Posterior cingulate gyrus (tissue), 11 donors: Measurements from ENCODE around the gene SENP7.
"Not testable (repeated sequence)": the region's sequence is repeated elsewhere in the genome, so short reads cannot be mapped to it uniquely, and the experiment has no call there.

Source experiments
- DNase-seq, 10 donors: peaks; one replicate each; pipeline versions ENCODE4 v3.0.0 to v3.0.0-alpha.2; 2020 to 2021; ENCODE audit warnings: mixed read lengths in 3 of 10
- intact Hi-C: fragments of 100-400 bp; cut with DNase I; formaldehyde crosslinking; loops from one replicate; pipeline ENCODE4 v1.15.1; 2023

The SENP7 gene, protein sequence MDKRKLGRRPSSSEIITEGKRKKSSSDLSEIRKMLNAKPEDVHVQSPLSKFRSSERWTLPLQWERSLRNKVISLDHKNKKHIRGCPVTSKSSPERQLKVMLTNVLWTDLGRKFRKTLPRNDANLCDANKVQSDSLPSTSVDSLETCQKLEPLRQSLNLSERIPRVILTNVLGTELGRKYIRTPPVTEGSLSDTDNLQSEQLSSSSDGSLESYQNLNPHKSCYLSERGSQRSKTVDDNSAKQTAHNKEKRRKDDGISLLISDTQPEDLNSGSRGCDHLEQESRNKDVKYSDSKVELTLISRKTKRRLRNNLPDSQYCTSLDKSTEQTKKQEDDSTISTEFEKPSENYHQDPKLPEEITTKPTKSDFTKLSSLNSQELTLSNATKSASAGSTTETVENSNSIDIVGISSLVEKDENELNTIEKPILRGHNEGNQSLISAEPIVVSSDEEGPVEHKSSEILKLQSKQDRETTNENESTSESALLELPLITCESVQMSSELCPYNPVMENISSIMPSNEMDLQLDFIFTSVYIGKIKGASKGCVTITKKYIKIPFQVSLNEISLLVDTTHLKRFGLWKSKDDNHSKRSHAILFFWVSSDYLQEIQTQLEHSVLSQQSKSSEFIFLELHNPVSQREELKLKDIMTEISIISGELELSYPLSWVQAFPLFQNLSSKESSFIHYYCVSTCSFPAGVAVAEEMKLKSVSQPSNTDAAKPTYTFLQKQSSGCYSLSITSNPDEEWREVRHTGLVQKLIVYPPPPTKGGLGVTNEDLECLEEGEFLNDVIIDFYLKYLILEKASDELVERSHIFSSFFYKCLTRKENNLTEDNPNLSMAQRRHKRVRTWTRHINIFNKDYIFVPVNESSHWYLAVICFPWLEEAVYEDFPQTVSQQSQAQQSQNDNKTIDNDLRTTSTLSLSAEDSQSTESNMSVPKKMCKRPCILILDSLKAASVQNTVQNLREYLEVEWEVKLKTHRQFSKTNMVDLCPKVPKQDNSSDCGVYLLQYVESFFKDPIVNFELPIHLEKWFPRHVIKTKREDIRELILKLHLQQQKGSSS

DNA sequence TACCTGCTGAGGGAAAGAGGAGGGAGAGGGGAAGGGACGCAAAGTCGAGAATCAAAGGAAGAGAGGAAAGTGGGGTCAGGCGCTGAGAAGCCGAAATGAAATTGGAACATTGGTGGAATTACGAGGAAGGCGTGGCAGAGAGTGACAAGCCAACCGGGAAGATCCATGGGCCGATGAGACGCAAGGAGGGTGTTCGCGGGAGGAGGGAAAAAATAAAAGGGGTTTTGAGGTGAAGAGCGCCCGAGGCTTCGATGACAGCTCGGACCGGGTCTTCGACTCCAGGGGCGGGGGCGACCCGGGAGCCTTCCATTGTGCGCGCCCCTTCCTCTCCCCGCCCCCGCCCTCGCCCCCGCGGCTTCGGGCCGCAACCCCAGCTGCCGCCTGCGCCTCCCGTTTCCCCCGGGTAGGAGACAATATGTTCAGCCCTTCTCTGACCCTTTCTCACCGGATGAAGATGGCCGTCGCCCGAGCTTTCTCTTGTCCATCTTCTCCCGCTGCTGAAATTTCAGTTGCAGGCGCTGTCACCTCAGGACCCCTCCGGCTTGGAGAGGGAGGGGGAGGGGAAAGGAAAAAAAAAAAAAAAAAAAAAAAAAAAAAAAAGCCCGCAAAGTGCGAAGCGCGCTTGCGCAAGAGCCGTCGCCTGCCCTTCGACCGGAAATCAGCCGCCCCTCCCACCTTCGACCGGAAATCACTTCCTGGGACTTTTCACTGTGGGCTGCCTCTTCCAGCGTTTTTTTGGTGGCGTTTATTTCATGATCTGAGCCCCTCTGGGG is at the start of gene SENP7:
SENP7 (minus strand) TSS at position 567 of the 773 bp plus-strand sequence; CDS start at position 485, 82 bp downstream.
- intact Hi-C loops: loop anchor here (2.0 to 5.0 kb wide), 2 partner anchors 48 to 59 kb away; partner anchors contain the start of genes PCNP and TRMT10C
- peak; percentile 62 to 95 (median 78) for DNase-seq

GRCh38 chr3:101561630-101562328 is 48.8 kb upstream of the SENP7 start, which contains the start of gene TRMT10C:
Gene TRMT10C, plus strand, starts transcription at chr3:101561868. Its CDS starts 2,914 bp downstream, at chr3:101564782.
- intact Hi-C loops: loop anchor here (1.0 to 2.0 kb wide), 2 partner anchors 13 to 49 kb away; partner anchors contain the start of genes PCNP and SENP7
- DNase-seq: peak; percentile 89 to 99 (median 94)

DNA sequence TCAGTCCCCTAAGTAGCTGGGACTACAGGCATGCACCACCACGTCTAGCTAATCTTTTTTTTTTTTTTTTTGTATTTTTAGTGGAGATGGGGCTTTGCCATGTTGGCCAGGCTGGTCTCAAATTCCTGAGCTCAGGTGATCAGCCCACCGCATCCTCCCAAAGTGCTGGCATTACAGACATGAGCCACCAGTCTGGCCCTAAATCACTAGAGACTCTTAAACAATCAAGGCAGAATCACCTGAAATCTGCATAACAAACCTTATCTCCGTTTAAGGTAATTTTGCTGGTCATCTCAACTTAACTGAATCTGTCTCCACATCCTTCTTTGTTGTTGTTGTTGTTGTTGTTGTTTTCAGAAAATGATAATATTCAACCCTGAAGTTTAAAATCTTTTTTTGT is 43.1 kb upstream of the SENP7 start:
- DNase-seq: no peak
- intact Hi-C loops: no loop called here

DNA sequence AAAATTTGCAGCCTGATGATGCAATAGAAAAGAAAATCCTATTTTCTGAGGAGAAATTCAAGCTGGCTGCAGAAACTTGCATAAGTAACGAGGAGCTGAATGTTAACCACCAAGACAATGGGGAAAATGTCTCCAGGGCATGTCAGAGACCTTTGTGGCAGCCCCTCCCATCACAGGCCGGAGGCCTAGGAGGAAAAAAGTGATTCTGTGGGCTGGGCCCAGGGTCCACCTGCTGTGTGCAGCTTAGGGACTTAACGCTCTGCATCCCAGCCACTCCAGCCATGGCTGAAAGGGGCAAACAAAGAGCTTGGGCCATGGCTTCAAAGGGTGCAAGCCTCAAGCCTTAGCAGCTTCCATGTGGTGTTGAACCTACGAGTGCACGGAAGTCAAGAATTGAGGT is 40.4 kb upstream of the SENP7 start:
- intact Hi-C loops, DNase-seq: not testable (repeated sequence)

GRCh38 chr3:101551359-101552081 is 38.5 kb upstream of the SENP7 start:
- intact Hi-C loops: not testable (repeated sequence)
- DNase-seq: peak in 3 of 10 donors; percentile 65 to 75 (median 67)

GRCh38 chr3:101549473-101549872 is 36.5 kb upstream of the SENP7 start:
- DNase-seq: no peak
- intact Hi-C loops: no loop called here

DNA sequence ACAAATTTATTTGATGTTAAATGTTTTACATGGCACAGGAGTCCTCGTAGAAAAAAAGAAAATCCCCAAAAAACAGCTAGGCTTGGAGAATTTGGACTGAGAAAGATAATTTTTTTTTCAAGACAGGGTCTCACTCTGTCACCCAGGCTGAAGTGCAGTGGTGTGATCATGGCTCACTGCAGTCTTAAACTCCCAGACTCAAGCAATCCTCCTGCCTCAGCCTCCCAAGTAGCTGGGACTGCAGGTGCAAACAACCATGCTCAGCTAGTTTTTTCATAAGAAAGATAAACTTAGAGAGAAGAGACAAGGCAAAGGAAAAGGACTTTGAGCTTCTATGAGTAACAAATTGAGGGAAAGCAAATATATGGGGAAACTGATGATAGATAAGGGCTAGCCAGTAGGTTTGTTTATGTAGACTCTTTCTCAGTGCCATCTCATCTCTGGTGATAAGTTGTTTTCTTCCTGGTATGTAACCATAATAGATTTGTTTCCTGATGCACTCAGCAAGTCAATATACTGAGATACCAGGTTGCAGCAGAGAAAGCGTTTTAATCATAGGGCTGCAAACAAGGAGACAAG is 35.6 kb upstream of the SENP7 start:
- intact Hi-C loops: no loop called here
- DNase-seq: no peak

DNA sequence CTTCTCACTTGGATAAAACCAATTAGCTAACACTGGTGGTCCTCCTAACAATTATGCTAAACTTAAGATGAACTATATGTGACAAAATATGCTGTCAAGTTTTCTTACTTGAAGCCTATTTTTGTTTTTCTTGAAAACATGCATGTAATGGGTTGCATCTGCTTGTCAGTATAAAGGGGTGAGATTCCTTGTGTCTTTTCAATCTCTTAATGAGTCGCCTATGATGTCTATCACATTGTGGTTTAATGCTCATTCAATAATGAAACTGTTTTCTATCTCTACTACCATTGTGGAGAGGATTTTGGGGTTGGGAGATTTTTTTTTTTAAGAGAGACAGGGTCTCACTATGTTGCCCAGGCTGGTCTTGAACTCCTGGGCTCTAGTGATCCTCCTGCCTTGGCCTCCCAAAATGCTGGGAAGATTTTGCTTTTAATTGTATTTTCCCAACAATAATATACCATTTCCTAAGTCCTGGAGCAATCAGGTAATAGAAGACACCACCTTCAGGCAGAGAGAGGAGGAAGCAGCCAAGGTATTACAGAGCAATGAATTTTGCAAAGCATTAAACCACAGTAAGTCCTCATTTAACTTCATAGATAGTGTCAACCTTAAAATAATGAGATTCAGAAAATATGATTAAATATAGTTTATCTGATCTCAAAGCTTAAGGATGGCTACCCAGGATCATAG is 31.3 kb upstream of the SENP7 start:
- intact Hi-C loops: no loop called here
- no peak for DNase-seq

DNA sequence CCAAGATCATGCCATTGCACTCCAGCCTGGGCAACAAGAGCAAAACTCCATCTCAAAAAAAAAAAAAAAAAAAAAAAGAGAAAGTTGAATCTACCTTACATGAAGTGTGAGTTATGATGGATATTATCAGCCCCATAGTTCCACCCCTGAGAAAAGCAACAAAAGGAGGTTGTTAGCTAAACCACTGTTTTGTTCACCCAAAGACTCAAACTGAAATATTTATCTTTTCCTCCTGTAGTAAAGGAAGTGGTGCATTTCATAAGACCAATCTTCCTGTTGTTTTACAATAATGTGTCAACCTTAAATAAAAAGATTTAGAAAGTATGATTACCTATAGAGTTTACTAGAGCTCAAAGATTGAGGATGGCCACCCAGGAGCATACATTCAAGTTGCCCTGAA is 29.9 kb upstream of the SENP7 start:
- DNase-seq: no peak
- intact Hi-C loops: no loop called here

DNA sequence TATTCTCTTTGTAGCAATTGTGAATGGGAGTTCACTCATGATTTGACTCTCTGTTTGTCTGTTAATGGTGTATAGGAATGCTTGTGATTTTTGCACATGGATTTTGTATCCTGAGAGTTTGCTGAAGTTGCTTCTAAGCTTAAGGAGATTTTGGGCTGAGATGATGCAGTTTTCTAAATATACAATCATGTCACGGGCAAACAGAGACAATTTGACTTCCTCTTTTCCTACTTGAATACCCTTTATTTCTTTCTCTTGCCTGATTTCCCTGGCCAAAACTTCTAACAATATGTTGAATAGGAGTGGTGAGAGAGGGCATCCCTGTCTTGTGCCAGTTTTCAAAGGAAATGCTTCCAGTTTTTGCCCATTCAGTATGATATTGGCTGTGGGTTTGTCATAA is 23.9 kb upstream of the SENP7 start:
- intact Hi-C loops, DNase-seq: not testable (repeated sequence)

DNA sequence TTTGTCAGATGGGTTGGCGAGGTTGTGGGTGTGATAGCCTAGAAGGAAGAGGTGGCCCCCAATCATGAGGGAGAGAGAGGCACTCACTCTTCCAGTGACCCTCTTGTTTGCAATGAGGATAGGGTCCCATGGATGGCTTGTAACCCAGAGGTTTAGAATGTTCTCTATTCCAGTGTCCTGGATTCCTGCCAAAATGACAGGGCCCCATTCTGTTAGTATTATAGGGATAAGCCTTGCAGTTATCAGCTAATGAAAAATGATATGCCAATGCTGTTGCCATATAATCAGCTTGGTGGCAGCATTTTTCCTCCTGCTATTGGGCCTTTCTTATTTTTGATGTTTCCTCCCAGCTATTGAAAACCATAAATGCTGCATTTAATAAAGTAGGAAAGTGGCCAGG is 23.3 kb upstream of the SENP7 start:
- no peak for DNase-seq
- intact Hi-C loops: no loop called here

DNA sequence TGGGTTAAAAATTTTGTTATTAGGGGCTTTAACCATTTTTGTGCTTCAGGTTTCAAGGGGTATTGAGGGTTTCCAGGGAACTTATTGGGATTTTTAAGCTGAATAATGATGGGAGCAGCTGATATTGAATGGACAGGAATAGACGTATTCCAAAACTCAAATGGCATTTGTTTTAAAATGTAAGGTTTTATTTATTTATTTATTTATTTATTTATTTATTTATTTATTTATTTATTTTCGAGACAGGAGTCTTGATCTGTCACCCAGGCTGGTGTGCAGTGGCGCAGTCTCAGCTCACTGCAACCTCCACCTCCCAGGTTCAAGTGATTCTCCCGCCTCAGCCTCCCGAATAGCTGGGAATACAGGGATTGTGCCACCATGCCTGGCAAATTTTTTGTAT is 22.2 kb upstream of the SENP7 start:
- no peak for DNase-seq
- intact Hi-C loops: no loop called here

GRCh38 chr3:101533603-101533968 is 20.6 kb upstream of the SENP7 start:
- no peak for DNase-seq
- intact Hi-C loops: no loop called here

DNA sequence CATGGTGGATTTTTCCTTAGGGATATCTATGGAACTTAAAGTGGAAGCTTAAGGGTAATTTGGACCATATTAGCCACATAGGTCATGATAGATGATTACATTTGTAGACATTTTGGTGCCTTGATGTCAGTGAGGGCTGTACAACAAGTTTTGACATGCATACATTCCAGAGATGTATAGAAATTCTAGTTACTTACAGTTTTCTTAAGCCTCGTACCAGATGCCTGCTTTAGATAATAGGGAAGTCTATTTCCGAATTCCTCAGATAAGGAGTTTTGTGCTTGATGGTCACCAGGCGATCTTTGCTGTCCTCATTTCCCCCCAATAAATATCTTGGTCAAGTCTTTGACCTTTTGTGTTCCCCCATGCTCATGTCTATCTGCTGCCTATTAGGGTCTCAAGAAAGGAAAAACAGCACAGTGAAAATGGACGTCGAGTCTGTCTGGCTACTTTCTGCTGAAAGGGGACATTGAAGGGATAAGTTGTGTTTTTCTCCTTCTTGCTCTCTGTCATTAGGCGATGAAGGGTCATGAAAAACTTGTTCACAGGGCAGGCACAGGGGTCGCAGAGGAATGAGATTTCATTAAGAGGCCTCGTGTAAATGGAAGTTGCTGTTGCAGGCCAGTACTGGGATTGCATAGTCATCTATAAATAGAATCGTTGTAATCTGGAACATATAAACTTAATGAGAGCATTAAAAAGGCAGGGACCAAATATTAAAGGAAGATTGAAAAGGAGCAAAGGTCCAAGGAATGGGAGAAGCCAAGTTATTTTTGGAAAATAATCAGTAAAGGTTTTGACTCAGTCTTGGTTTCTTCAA is 20.0 kb upstream of the SENP7 start:
- intact Hi-C loops: no loop called here

DNA sequence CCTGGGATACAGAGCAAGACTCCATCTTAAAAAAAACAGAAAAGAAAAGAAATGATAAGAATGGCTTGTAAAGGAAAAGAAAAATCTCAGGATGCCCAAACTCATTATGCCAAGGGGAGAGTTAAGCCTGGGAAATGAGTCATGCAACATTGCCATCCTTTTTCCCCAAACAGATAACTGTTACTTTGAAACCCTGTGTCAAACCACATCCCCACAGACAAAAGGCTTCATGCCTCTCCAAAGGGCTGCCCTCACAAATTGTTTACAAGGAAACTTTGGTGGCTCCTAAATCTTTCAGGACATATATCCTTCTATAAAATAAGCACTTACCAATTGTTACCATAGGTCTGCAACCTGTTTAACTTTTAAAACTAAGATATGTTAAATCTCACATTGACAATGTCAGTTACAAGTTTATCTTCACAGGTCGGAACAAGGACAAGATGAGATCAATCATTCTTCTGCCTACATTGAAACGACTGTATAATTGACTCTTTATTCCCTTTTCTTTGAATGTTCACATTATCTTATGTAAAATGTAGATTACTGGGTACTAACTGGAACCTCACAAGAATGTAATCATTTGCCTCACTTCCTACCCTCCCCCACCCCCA is 18.6 kb upstream of the SENP7 start:
- no peak for DNase-seq
- intact Hi-C loops: no loop called here

More for the DNA sequence above, 20.0 kb upstream of the SENP7 start:
- no peak for DNase-seq

GRCh38 chr3:101530686-101531047 is 17.7 kb upstream of the SENP7 start:
- DNase-seq: no peak
- intact Hi-C loops: no loop called here
